HL-60 (cell line): Measurements from ENCODE around the gene ANKRD23.

Experiments used
- CTCF ChIP-seq: IDR thresholded peaks from one replicate; pipeline ENCODE4 v1.5.1; 2011; ENCODE audit warnings: low read length, control low read depth, inconsistent platforms; ENCODE audit not compliant: insufficient read depth
- GABPA ChIP-seq: IDR thresholded peaks from 2 replicates; pipeline ENCODE4 v1.6.1; 2012; ENCODE audit warnings: low read depth
- POLR2AphosphoS5 ChIP-seq: IDR thresholded peaks from 2 replicates; pipeline ENCODE4 v1.6.1; 2012; ENCODE audit warnings: low read depth
- REST ChIP-seq: IDR thresholded peaks from 2 replicates; pipeline ENCODE4 v1.6.1; 2012; ENCODE audit warnings: low read depth; ENCODE audit not compliant: insufficient replicate concordance
- SPI1 ChIP-seq: IDR thresholded peaks from 2 replicates; pipeline ENCODE4 v1.6.1; 2012; ENCODE audit warnings: low read depth, mild to moderate bottlenecking, borderline replicate concordance

- no peak for TF ChIP-seq CTCF
- TF ChIP-seq REST = no peak
- no peak for TF ChIP-seq SPI1
- TF ChIP-seq POLR2AphosphoS5 = no peak
- TF ChIP-seq GABPA = no peak
These were observed 32.6 kb upstream of the ANKRD23 start for GRCh38 chr2:96876269-96877041.
